ENCODE data around the gene LGI4.

Gene LGI4

DNA sequence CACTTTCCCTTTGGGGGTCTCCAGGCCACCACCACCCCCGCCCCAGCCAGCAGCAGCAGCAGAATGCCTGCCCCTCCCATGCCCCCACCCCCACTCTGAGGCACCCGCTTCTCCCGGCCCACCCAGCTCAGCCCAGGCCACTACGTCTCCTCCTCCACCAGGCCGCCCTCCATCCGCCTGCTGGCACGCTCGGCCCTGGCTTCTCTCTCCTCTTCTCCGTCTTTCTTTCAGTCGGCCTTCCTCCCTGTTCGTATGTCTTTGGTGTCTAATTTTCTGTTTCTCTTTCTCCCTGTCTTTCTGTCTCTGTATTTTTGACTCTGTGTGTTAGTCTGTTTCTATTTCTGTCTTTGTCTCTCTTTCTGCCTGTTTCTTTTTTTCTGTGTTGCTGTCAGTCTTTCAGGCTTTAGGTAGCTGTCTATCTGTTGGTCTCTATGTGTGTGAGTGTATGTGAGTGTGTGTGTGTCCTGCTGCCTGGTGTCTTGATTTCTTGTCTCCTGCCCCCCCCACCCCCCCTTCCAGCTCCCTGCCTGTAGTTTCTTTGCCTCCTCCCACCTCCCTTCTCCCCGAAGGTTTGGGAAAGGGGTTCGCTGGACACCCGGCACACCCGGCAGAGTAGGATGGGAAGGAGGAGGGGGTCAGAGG lies at the start of gene LGI4:
TSS of gene LGI4 (minus strand) at position 459 of the 642 bp plus-strand sequence. CDS start at position 80, 379 bp downstream.
- peak in 1 of 10 donors; percentile 77 for DNase-seq
- intact Hi-C loops (cut with DNase I), result loop anchor here (1.0 to 5.0 kb wide), 2 partner anchors 21 to 92 kb away; partner anchors contain the start of gene HPN

DNA sequence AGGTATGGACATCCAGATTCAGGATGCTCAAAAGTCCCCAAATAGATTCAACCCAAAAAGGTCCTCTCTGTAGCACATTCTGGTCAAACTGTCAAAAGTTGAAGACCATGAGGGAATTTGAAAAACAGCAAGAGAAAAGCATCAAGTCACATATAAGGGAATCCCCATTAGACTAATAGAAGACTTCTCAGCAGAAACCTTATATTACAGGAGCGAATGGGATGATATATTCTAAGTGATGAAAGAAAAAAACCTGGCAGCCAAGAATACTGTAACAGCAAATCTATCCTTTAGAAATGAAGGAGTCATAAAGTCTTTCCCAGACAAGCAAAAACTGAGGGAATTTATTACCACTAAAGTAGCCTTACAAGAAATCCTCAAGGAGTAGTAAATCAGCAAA lies 49.4 kb upstream of the LGI4 start:
- intact Hi-C loops (cut with DNase I), result no loop called here
- DNase-seq, result no peak

DNA sequence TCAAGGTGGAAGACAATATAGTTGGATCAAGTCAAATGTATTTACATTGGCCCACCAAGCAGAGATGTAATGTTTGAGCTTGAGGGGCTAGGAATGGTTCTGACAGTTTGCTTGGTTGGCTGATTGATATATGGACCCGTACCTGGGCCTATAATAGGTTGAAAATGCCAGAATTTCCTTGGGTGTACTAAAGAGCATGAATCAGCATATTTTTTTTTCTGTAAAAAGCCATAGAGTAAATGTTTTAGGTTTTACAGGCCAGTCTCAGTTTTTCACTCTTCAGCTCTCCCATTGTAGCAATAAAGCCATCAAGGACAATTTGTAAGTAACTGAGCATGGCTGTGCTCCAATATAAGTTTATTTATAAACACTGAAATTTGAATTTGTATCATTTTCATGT lies 46.5 kb upstream of the LGI4 start:
- no peak for DNase-seq
- intact Hi-C loops (cut with DNase I), result no loop called here

DNA sequence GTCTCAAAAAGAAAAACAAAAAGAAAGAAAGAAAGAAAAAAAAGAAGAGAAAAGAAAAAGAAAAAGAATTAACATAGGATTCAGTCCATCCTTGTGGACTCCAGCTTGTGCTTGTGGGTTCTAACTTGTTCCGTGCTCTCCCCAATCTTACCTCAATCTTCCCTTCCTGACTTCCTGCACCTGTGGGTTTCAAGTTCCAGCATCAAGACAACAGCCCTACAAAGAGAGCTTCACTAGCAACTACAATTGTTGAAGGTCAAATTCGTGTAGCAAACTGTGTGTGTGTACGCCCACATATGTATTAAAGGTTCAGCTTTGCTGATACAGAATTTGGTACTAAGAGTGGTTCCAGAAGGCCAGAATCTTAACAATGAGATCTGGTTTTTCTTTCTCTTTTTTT lies 45.0 kb upstream of the LGI4 start:
- DNase-seq, result no peak
- intact Hi-C loops (cut with DNase I), result no loop called here

DNA sequence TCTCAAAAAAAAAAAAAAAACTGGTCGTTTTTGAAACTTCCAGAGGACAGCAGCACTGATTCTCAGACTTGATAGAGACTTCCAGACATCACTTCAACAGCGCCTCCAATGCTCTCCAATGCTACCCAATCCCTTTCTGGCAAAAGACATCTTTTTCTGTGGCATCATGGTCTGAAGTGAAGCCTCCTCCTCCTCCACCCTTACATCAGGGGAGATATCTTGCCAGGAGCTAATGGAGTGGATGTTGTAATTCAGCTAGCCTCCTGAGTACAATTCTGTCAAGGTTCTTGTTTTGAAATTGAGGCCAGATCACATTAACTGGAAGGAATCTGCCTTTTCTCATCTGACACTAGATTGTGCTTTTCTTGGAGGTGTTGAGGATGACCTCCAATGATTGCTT lies 43.8 kb upstream of the LGI4 start:
- intact Hi-C loops (cut with DNase I), result no loop called here
- DNase-seq, result no peak

DNA sequence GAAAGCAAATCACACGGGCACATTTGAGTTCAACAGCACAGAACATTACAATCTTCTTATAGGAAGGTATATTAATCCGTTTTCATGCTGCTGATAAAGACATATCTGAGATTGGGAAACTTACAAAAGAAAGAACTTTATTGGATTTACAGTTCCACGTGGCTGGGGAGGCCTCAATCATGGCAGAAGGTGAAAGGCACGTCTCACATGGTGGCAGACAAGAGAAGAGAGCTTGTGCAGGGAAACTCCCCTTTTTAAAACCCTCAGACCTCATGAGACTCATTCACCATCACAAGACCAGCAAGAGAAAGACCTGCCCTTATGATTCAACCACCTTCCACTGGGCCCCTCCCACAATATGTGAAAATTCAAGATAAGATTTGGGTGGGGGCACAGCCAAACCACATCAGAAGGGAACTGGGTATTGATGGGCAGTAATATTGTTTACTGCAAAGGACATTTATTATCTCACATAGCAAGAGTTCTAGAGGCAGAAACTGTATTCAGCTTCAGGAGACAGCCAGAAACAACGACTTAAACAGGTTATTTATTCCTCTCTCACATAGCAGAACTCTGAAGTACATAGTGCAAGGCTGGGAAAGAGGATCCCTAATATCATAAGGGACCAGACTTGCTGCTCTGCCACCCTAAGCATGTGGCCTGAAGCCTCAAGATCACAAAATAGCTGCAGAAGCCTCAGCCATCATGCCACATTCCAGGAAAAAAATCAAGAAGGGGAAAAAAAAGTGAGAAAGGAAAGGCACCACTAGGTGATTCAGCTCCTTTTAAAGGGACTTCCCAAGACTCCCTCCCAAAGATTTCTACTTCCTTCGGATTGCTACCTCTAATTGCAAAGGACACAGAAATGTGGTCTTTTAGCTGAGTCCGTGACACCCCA lies 42.8 kb upstream of the LGI4 start:
- intact Hi-C loops (cut with DNase I), result no loop called here
- DNase-seq, result no peak

DNA sequence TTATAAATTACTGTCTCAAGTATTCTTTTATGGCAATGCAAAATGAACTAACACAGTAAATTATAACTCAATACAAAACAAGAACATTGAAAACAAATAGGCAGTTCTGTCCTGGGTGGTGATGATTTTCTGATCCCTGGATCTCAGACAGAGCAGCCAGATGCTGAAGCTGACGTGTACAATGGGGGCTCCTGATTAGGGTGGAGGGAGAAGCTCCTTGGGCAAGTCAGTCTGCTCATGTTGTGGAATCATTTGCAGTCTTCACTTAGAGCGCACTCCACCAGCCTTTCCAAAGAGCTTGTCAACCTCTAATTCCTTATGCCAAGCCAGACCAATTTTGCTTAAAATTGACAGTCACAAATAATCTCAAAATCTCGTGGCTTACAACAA lies 41.3 kb upstream of the LGI4 start:
- intact Hi-C loops (cut with DNase I), result no loop called here
- DNase-seq, result no peak

DNA sequence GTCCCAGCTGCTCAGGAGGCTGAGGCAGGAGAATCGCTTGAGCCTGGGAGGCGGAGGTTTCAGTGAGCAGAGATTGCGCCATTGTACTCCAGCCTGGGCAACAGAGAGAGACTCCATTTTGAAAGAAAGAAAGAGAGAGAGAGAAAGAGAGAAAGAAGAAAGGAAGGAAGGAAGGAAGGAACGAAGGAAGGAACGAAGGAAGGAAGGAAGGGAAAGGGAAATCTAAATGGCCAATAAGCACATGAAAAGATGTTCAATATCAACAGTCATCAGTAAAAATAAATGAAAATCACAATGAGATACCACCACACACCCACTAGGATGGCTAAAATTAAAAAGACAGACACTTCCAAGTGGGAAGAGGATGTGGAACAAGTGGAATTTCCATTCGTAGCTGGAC lies 39.4 kb upstream of the LGI4 start:
- intact Hi-C loops (cut with DNase I), result no loop called here
- no peak for DNase-seq

DNA sequence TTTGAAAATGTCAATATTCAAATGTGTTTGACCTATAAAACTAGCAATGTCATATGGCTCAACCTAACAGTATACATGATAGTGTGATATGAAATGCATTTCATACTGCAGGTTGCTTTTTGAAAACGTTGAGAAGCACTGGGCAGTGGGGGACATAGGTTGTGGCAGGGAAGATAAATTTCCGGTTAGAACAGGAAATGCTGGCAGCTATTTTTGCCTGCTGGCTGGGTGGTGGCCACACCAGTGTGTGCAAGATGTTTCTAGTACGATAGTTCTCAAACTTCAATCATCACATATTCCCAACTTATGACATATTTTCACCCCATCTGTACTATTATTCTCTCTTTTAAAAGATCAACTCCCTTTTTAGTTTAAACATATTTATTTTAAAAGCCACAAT lies 36.9 kb upstream of the LGI4 start:
- intact Hi-C loops (cut with DNase I), result no loop called here
- no peak for DNase-seq

DNA sequence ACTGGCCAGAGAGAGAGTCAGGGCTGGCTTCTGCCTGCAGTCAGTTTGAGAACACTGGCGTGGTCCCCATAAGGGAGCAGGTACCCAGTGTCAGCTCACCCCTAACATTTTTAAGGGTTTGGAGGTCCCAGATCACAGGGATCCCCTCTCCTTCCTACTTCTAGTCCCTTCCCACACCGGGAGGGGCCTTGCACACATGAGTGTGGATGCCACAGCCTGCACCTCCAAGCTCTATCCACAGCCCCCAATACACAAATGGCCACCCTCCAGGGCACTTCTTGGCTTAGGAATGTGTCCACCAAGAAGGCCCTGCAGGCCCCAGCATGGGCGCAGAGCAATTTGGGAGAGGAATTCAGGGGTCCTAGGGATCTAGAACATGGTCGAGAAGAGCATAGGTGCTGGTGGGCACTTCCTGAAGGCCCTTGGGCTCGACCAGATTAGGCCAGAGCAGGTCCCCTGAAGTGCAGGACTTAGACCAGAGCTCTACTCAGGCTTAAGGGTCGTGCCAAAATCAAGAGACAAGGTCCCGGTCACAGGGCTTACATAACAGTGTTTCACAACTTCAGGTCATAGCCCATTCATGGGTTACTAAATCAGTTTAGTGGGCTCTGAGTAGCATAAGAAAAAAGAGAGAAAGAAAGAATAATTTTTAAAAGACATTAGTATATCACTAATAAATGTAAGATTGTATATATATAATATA lies 35.7 kb upstream of the LGI4 start:
- intact Hi-C loops (cut with DNase I), result no loop called here
- no peak for DNase-seq

DNA sequence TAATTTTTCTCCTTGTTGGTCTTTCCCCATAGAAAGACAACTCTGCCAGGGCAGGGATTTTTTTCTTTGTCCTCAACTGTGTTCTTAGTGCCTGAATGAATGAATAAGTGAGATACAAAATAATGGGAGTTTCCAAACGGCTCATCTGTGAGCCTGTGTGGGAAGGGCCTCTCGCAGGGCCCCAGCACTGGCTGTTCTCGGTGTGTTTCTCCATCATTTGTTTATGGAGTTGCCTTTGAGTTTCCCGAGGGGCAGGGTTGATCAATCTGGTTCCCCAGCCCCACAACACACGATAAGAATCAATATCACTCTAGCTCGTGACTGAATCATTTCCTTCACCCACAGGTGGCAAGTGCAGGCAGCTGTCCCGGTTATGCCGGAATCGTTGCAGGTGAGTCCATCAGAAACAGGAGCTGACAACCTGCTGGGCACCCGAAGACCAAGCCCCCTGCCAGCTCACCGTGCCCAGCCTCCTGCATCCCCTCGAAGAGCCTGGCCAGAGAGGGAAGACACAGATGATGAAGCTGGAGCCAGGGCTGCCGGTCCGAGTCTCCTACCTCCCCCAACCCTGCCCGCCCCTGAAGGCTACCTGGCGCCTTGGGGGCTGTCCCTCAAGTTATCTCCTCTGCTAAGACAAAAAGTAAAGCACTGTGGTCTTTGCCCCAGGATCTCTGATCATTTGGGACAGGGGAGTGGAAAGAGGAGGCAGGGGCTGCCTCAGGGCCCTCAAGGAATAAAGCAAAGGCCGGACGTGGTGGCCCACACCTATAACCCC lies 34.5 kb upstream of the LGI4 start:
- intact Hi-C loops (cut with DNase I), result no loop called here
- DNase-seq, result no peak

DNA sequence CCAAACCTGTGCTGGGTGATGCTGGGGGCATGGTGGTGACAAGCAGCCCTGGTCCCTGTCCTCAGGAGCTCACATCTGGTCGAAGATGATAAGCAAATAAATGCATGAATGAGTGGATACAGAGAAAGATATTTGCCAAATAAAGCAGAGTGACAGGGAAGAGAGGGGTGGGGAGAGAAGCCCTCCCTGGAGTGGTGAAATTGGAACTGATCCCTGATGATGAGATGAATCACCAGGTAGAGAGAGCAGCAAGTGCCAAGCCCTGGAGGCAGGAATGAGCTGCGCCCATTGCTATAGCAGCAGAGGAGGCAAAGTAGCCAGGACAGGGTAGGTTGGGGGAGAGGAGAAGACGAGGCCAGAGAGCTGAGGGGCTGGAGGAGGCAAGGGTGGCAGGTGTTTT lies 33.3 kb upstream of the LGI4 start:
- intact Hi-C loops (cut with DNase I), result no loop called here
- DNase-seq, result no peak

DNA sequence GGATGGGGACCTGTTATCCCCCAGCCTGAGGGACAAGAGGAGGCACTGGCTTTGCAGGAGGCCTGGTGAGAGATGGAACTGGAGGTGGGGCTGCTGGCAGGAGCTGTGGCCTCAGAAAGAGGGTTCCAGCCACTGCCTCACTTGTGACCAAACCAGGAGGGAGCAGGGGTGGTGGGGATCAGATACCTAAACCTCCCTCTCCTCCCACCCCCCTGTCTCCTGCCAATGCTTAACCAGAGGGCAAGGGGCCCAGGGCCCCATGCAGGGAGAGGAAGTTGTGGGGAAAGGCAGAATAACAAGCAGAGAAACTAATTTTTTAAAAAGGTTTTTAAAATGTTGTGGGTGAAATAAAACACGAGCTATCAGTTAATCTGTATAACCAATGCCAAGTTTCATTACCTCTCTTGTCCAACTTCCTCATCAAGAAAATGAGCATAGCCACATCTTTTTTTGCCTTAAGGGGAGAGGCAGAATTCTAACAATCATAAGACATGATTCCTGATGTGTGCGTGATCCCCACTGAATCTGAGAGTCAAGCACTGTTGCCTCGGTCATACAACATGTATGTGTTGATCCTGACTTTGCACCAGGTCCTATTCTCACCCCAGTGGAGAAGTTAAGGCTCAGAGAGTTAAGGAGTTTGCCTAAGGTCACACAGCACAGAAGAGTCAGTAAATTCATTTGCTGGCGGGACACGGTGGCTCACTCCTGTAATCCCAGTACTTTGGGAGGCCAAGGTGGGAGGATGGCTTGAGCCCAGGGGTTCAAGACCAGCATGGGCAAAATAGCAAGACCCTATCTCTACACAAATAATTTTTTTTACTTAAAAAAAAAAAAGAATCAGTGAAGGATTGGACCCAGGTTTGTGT lies 32.6 kb upstream of the LGI4 start:
- DNase-seq, result no peak
- intact Hi-C loops (cut with DNase I), result no loop called here

DNA sequence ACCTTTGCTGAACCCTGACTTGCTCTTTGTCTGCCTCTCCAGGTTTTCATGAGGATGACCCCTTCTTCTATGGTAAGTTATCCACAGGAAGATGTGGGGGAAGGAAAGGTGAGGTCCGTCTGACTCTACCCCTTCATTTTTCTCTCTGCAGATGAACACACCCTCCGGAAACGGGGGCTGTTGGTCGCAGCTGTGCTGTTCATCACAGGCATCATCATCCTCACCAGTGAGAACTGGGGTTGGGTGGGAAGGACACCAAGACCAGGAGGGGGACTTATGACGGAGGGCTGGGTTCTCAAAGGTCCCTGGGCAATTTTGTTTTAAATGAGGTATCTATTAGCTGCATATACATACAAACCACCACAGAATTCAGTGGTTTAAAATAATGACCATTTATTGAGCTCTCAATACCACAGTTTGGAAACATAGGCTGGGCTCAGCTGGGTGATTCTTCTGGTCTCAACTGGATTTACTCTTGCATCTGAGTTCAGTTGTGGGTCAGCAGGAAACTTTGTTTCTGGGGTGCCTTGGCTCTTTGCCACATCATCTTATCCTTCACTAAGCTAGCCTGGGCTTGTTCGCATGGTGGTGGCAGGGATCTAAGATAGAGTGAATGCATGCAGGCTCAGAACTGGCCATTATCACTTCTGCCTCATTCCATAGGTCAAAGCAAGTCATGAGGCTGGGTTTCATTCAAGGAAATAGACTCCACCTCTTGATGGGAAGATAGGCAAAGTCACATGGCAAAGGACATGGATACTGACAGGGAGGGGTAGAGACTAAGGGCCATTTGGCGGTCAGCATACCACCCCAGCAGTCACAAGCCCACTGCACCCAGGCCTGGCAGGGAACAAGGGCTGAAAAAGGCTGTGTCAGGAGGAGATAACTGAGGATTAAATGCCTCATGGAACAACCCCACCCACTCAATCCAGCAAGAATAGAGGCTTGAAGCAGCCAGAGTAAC lies 31.5 kb upstream of the LGI4 start:
- intact Hi-C loops (cut with DNase I), result no loop called here
- no peak for DNase-seq

DNA sequence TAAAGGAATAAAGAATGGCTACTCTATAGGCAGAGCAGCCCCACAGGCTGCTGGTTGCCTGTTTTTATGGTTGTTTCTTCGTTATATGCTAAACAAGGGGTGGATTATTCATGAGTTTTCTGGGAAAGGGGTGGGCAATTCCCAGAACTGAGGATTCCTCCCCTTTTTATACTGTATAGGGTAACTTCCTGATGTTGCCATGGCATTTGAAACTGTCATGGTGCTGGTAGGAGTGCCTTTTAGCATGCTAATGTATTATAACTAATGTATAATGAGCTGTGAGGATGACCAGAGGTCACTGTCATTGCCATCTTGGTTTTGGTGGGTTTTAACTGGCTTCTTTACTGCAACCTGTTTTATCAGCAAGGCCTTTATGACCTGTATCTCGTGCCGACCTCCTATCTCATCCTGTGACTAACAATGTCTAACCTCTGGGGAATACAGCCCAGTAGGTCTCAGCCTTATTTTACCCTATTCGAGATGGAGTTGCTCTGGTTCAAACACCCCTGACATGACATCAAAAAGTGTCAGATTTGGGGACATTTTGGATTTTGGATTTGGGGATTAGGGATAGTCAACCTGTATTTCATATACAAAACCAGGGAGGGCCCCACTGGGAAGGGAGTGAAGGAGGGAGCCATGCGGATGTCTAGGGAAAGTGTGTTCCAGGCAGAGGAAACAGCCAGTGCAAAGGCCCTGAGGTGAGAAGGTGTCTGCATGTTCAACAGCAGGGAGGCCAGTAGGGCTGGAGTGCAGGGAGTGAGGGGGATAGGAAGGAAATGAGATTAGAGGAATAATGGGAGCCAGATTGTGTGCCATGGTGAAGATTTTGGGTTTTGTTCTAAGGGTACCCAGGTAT lies 30.6 kb upstream of the LGI4 start:
- no peak for DNase-seq
- intact Hi-C loops (cut with DNase I), result no loop called here

DNA sequence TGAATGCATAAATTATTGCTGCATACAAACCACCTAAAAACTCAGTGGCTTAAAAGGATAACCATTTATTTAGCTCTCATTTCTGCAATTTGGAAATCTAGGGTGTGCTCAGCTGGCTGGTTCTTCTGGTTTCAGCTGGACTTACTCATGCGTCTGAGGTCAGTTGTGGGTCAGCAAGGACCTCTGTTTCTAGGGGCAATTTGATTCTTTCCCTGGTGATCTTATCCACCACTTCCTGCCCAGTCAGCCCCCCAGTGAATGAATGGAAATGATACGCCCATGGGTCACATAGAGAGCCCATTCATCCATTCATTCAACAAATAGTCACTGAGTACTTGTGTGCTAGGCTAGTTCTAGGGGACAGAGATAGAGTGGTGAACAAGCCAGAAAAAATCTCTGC lies 29.6 kb upstream of the LGI4 start:
- DNase-seq, result no peak
- intact Hi-C loops (cut with DNase I), result no loop called here

DNA sequence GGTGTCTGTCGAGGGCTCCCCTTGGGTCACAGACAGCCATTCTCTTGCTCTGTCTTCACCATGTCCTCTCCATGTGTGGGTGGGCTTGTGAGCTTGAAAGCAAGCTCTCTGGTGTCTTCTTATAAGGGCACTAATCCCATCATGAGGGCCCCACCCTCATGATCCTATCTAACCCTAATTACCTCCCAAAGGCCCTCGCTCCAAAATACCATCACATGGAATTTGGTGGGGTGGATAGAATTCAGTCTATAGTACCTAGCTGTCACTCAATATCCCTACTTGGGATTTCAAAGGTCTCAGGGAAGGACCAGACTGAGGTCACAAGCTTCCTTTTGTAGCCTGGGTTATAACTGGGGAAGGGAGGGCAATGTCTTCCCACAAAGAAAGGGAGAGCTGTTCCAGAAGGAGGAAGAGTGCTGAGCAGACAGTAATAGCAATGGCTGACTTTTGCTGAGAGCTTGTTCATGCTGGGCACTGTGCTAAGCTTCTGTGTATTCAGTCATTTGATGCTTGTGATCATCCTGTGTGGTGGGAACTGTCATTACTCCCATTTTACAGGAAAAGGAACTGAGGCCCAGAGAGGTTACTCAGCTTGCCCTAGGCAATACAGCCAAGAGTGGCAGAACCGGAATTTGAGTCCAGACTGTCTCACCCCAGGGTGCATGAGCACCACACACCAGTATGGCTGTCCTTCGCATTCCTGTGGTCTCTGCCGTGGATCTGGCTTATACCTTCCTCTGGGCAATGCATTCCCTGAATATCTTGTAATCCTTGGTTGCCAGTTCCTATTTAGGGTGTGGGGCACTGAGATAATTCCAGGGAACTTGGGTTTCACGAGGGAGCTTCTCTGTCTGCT lies 27.8 kb upstream of the LGI4 start:
- no peak for DNase-seq

More for the DNA sequence above, 27.8 kb upstream of the LGI4 start:
- intact Hi-C loops (cut with DNase I), result no loop called here
